COLO668 (cell line): ENCODE results near the gene NUP42.
"Not testable (repeated sequence)": the region's sequence is repeated elsewhere in the genome, so short reads cannot be mapped to it uniquely, and the experiment has no call there.

ENCODE experiments used
- DNase-seq: peaks from one replicate; lab custom pipeline; 2025; ENCODE audit not compliant: unreplicated experiment; lab: John Stamatoyannopoulos, UW

The NUP42 gene

GRCh38 chr7:23181684-23182553, at the start of gene NUP42:
TSS of gene NUP42 (plus strand) at chr7:23182048. CDS start at chr7:23182086, 38 bp downstream.
- DNase-seq = peak; percentile 99

GRCh38 chr7:23133797-23134196, 48.1 kb upstream of the NUP42 start:
- DNase-seq = no peak

- no peak for DNase-seq
Measured at GRCh38 chr7:23135755-23136154, 46.1 kb upstream of the NUP42 start.

GRCh38 chr7:23136216-23136615, 45.6 kb upstream of the NUP42 start:
- DNase-seq = no peak

- DNase-seq = no peak
Measured at GRCh38 chr7:23157679-23158078, 24.2 kb upstream of the NUP42 start.

GRCh38 chr7:23158546-23158945, 23.3 kb upstream of the NUP42 start:
- DNase-seq = no peak

- DNase-seq = no peak
Measured at GRCh38 chr7:23161482-23161881, 20.4 kb upstream of the NUP42 start.

GRCh38 chr7:23164846-23165245, 17.0 kb upstream of the NUP42 start:
- DNase-seq = no peak

- DNase-seq = no peak
Measured at GRCh38 chr7:23165316-23165715, 16.5 kb upstream of the NUP42 start.

GRCh38 chr7:23167691-23168090, 14.2 kb upstream of the NUP42 start:
- no peak for DNase-seq

GRCh38 chr7:23168111-23168885, 13.6 kb upstream of the NUP42 start:
- DNase-seq = no peak

- no peak for DNase-seq
Measured at GRCh38 chr7:23175938-23176337, 5.9 kb upstream of the NUP42 start.

GRCh38 chr7:23183279-23184012, 1.6 kb downstream of the NUP42 start:
- DNase-seq = no peak

GRCh38 chr7:23184291-23184690, 2.4 kb downstream of the NUP42 start:
- no peak for DNase-seq

GRCh38 chr7:23184709-23185359, 3.0 kb downstream of the NUP42 start:
- peak; percentile 50 for DNase-seq

- no peak for DNase-seq
Measured at GRCh38 chr7:23185980-23186379, 4.1 kb downstream of the NUP42 start.

- DNase-seq = no peak
Measured at GRCh38 chr7:23191022-23191421, 9.2 kb downstream of the NUP42 start.

GRCh38 chr7:23193650-23194227, 11.9 kb downstream of the NUP42 start:
- not testable (repeated sequence) for DNase-seq

- DNase-seq = no peak
Measured at GRCh38 chr7:23196306-23196705, 14.5 kb downstream of the NUP42 start.

GRCh38 chr7:23197745-23198144, 15.9 kb downstream of the NUP42 start:
- not testable (repeated sequence) for DNase-seq

- DNase-seq = no peak
Measured at GRCh38 chr7:23200331-23200730, 18.5 kb downstream of the NUP42 start.
